GM19238 (cell line): Measurements from ENCODE around the gene SASH1.
"Not testable (repeated sequence)": the region's sequence is repeated elsewhere in the genome, so short reads cannot be mapped to it uniquely, and the experiment has no call there.

ENCODE experiments used
- DNase-seq: peaks from one replicate; pipeline ENCODE4 v3.0.0; 2011; ENCODE audit warnings: low spot score; ENCODE audit not compliant: insufficient read length

Gene SASH1

GRCh38 chr6:148328876-148329555, 13.6 kb upstream of the SASH1 start:
- DNase-seq, result no peak

DNA sequence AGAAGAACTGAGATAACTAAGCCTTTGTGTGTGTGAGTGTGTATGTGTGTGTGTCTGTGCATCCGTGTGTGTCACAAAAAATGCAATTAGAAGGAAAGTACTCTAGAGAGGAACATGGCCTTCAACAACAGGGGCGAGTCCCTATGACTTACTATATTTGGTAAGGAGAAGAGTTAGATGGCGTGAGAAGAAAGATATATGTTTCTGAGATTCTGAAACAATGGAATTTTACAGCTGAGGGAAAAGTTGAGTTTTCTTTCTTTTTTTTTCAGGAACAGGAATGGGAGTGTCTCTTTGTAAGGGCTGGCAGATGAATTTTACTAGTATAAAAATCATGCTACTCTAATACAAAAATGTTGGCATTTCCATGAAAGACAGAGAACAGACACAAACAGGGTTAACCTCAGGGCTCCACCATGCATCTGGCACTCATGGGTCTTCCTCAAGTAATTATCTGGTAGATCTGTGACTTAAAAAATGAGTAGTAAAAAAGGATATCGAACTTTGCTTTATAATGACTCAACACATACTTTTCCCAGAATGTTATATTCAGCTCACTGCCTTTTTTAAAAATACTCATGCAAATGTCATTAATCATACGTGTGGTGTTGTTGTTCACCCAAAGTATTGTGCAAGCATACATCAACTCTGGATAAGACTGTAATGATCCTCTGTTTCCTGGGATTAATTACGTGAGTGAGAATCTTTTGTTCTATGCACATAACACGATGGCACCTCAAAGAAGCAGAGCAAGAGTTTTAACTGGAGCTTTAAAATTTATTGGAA, 12.8 kb upstream of the SASH1 start:
- DNase-seq, result no peak

- DNase-seq, result no peak
These were observed 10.6 kb upstream of the SASH1 start for GRCh38 chr6:148332088-148332487.

DNA sequence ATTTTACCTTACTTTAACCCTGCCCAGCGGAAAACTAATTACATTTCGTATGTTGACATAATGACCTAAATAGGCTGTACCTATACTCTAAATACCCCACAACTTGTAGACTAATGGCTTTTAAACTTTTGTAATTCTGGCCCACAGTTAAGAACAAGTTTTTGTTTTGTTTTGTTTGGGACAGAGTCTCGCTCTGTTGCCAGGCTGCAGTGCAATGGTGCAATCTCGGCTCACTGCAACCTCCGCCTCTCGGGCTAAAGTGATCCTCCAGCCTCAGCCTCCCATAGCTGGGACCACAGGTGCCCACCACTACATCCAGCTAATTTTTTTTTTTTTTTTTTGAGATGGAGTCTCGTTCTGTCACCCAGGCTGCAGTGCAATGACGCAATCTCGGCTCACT, 5.7 kb upstream of the SASH1 start:
- no peak for DNase-seq

GRCh38 chr6:148339766-148340165, 2.9 kb upstream of the SASH1 start:
- DNase-seq, result no peak

DNA sequence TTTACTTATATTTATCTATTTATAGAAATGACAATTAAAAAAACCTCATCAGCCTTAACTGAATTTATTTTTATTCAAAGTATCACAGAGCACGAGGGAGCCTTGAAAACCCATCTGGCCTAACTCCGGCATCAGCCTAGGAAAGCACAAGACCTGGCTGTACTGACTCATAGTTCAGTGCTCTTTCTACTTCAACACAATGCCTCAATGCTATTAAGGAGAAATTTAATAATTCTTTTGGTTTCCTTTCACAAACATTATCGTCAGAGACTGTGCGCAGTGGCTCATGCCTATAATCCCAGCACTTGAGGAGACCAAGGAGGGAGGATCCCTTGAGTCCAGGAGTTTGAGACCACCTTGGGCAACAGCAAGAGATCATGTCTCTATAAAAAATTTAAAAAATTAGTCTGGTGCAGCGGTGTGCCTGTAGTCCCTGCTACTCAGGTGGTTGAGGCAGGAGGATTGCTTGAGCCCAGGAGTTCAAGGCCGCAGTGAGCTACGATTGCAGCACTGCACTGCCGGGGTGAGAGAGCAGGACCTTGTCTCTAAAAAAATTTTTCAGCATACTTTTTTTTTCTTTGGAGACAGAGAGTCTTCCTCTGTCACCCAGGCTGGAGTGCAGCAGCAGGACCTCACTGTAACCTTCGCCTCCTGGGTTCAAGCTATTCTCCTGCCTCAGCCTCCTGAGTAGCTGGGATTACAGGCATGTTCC, 1.9 kb upstream of the SASH1 start:
- DNase-seq, result no peak

- DNase-seq, result no peak
These were observed 613 bp upstream of the SASH1 start for GRCh38 chr6:148342100-148342349.

DNA sequence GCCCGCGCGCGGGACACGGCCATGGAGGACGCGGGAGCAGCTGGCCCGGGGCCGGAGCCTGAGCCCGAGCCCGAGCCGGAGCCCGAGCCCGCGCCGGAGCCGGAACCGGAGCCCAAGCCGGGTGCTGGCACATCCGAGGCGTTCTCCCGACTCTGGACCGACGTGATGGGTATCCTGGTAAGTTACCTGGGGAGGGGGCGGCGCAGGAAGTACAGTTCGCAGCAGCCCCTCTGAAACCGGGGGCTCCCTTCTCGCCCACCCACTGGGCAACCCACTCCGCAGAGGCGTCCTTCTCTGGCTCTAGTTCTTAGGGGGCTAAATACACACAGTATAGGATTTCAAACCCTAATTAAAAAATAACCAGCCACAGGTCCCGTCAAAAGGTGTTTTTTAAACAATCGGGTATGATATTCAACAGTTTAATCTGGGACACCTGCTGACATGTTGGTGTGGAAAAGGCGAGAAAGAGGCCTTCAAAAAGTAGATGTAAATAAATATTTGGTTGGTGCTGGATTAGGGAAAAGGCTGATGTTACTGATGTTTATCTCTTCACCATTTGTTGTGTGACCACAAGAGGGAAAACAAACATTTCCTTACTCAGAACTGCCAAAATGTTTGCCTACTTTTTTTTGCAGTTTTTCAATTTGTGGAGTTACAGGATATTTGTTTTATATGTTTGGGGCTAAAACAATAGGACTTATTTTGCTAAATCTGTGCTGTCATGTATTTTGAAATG, 577 bp downstream of the SASH1 start:
- no peak for DNase-seq

DNA sequence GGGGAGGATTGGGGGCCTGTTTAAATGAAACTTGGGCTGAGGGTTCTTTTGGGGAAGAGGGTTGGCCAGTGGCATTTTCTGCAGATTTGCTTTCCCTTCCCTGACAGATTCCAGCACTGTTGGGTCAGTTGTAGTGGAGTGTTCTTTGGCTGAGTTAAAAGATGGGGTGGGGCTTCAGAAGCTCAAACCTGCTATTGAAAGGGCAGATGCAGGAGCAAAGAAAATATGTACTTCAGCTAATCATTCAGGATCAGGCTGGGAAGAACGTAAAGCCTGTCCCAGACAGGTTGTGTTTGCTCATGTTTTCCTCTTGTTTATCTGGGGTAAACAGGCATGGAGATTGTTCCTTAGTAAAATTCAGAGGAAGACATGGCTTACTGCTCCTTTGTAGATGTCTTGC, 2.5 kb downstream of the SASH1 start:
- DNase-seq, result no peak

GRCh38 chr6:148345578-148345977, 2.9 kb downstream of the SASH1 start:
- DNase-seq, result no peak

DNA sequence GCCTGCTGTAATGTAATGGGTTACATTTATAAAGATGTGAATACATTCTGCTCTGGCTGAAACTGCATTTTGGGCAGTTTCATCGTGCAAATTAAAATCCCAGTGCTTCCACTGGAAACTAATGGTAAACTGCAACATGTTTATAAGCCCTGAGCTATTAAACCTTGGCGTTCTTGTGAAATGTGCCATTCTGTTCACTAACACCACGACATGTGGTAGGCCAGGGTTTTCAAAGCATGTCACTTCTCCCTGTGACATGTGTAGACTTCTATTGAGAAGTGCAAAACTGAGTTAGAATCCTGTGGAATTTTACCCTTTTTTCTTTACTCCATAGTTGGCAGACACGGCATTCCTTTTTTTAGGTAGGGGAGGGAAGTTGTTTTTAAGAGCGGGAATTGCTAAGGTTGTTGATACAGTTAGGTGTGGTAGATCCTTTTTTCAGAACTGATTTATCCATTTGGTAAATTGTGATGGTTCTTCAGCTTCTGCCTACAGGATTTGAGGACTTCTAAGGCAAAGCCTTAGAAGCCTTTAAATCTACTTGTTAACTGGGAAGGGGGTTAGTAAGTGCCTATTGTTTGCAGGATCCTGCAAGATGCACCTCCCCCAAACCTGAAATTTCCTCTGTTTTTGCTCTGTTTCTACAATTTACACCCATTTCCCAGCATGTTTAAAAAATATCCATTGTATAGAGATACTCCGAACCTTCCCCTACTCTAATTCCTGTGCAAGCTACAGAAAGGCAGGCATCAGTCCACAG, 4.2 kb downstream of the SASH1 start:
- no peak for DNase-seq

DNA sequence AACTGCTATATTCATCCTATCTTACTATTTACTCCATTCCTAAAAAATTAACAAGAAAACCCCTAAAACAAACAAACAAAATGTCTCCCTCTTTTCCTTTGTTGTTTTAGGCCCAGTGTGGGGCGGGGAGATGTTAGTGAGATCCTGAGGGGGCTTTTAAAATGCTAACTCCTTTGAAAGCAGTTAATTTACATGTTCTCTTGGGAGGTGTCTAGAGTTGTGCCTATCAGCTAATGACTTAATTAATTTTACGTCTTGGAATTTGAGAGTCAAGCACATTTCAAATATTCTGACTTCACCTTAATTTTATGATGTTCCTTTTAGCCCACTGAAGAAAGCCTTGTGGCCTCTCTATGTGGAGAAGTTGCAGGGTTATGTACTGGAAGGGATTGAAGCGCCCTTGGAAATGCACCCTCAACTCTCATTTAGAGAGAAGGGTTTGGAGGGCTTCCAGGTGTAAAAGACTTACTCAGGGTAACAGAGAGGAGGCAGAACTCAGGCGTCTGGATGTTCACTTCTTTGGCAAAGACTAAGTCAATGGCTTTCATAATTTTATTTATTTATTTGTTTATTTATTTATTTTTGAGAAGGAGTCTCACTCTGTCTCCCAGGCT, 4.9 kb downstream of the SASH1 start:
- no peak for DNase-seq

- DNase-seq, result no peak
These were observed 5.7 kb downstream of the SASH1 start for GRCh38 chr6:148348335-148348734.

DNA sequence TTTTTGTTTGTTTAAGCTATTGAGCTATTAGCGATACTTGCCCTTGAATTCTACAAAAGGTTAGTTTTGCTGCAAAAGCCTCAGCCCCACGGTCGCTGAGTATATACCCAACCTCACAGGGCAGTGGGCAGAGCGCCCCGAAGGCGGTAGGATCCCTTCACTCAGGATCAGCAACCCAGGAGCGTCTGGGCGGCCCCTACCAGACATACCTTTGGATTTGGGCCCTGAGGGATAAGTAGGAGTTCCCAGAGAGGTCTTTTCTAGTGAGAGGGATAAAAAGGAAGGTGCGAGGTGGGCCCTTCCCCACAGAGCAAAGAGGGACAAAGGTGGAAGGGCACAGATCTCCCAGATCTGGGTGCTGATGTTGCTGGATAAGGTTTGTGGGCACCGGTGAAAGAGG, 6.1 kb downstream of the SASH1 start:
- no peak for DNase-seq

DNA sequence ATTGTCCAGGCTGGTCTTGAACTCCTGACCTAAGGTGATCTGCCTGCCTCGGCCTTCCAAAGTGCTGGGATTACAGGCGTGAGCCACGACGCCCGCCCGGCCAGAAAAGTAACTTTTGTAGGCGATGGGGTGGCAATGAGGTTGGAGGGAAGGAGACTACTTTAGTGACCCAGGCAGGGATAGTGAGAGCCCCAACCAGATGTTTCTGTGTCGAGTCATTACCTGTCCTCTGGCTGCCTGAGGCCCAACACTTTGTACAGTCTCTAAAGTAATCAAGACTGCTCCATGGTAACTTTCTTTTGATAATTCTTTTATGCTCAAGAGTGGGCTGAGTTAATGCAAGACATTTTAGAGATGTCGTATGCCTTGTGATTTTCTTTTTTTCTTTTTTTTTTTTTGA, 6.8 kb downstream of the SASH1 start:
- no peak for DNase-seq

DNA sequence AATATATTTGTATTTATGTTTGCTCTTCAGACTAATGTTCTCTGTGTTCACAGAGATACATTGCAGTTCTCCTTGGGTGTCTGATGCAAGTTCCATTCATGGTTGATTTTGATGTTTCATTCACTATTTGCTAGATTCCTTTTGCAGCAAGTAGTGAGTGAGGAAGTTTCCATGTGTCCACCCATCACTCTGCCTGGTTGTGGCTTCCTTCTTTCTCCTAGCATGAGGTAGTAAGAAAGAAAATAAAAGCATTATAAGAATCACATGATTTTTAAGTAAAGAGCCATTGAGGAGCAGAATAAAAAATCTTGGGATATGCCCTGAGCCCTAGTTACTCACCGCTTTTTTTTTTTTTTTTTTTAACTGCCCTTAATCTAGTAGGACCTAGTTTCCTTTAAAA, 8.7 kb downstream of the SASH1 start:
- DNase-seq, result no peak

GRCh38 chr6:148352421-148352820, 9.8 kb downstream of the SASH1 start:
- not testable (repeated sequence) for DNase-seq

DNA sequence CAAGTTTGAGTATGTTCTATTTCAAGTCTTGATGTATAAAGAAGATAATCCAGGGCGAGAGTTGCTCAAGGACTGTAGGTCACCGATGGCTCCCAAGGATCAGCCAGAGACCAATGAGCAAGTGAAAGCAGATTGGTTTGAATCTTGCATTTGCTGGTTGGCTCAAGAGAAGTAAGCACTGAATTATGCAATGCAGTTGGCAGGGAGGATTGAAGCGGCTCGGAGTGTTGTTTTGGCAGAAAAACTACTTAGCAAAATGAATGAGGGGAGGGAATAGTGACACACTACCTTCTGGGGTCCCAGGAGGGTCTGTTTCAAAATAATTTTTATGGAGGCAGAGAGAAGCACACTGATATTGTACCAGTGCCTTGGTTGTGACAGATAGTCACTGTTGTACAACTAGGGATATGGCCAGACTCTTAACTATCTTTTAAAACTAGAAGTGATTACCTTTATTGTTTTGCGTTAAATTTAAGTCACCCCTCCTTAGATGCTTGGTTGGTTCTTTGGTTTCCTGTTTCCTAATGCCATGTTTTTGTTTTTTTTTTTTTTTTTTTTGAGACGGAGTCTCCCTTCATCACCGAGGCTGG, 15.7 kb downstream of the SASH1 start:
- no peak for DNase-seq

- DNase-seq, result no peak
These were observed 16.6 kb downstream of the SASH1 start for GRCh38 chr6:148359228-148359627.

DNA sequence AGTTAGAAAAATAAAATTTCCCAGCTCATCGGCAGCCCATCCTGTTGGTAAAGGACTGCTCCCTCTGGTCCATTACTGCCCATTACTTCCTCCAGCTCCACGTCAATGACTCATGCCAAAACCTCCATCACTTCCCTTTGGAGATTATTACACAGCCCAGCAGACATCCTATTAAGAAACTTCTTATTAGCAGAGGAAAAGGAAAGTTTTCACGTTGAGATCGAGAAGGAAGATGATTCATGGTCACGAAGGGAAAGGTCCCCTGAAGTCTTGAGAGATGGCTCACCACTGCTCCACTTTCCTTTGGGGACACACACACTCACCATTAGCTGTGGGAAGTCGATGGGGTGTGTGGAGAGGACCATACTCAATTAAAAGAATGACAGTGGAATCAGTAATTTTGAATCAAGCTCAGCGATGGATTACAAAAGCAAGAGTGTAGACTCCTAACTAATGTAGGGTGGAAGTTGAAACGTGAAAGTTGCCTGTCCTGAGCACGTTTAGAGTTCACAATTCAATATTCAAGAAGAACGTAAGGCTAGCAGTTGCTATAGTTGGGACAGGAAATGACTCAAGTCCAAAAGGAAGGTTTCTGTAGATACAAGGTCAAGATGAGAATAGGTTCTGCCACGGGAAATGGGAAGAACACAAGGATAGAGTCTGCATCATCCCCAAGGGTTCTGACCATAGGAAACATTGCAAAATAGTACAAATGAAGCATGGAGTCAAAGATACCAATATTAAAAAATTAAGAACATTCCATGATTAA, 21.6 kb downstream of the SASH1 start:
- no peak for DNase-seq
